Astrocyte (in vitro differentiated cells and primary cell): ENCODE data around the gene TUFM.

Experiments used
- CTCF ChIP-seq: IDR thresholded peaks from 2 replicates; pipeline ENCODE4 v1.5.1; 2011; ENCODE audit warnings: low read depth, mild to moderate bottlenecking, inconsistent platforms, low read length, moderate library complexity; ENCODE audit not compliant: insufficient read depth
- EZH2 ChIP-seq: IDR thresholded peaks from 2 replicates; pipeline ENCODE4 v1.6.1; 2012; ENCODE audit warnings: mild to moderate bottlenecking, low read length, inconsistent platforms; ENCODE audit not compliant: insufficient read depth

GRCh38 chr16:28872952-28873351 lies 26.8 kb upstream of the TUFM start:
- TF ChIP-seq CTCF, result no peak
- no peak for TF ChIP-seq EZH2
